Epithelial cell of prostate (primary cell): ENCODE results near the gene RARB.

Source experiments
- DNase-seq: peaks from one replicate; pipeline ENCODE4 v3.0.0-alpha.2; 2011; ENCODE audit warnings: low read depth, low spot score
- H3K27ac ChIP-seq: fragments of 450-650 bp; 2 replicates; pipeline ENCODE4 v1.5.1; 2017; ENCODE audit warnings: mild to moderate bottlenecking

The RARB gene

DNA sequence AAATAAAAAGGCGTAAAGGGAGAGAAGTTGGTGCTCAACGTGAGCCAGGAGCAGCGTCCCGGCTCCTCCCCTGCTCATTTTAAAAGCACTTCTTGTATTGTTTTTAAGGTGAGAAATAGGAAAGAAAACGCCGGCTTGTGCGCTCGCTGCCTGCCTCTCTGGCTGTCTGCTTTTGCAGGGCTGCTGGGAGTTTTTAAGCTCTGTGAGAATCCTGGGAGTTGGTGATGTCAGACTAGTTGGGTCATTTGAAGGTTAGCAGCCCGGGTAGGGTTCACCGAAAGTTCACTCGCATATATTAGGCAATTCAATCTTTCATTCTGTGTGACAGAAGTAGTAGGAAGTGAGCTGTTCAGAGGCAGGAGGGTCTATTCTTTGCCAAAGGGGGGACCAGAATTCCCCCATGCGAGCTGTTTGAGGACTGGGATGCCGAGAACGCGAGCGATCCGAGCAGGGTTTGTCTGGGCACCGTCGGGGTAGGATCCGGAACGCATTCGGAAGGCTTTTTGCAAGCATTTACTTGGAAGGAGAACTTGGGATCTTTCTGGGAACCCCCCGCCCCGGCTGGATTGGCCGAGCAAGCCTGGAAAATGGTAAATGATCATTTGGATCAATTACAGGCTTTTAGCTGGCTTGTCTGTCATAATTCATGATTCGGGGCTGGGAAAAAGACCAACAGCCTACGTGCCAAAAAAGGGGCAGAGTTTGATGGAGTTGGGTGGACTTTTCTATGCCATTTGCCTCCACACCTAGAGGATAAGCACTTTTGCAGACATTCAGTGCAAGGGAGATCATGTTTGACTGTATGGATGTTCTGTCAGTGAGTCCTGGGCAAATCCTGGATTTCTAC lies at the start of gene RARB:
RARB (plus strand) TSS at position 322 of the 847 bp plus-strand sequence; CDS start at position 791, 469 bp downstream.
- peak; percentile 60 for DNase-seq
- peak within 1 kb of the TSS; percentile 73 for H3K27ac ChIP-seq

GRCh38 chr3:25378786-25379311 lies 49.2 kb upstream of the RARB start:
- DNase-seq, result no peak
- H3K27ac ChIP-seq, result no peak overlapping the region

DNA sequence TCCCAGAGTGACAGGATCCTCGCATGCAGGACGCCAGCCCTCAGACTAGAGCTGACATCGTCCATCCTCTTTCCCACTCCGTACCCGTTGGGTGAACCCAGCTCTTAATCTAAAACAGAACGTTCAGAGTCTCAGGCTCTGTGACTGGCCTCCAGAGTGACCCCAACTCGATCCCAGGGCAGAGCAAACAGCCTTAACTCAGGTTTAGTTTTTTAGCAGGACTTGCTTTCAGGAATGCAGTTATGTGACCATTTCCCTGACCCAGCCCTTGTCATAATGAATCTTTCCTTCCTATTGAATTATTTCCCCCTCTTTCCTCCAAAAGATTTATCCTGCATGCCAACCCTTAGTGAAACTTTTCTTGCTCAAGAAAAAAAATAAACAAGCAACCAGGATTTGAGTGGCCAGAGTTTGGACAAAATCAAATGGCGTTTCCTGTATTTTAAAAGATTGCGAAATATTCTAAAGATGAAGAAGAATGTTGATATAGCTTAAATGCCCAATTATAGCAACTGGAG lies 47.8 kb upstream of the RARB start:
- DNase-seq, result no peak
- no peak overlapping the region for H3K27ac ChIP-seq

DNA sequence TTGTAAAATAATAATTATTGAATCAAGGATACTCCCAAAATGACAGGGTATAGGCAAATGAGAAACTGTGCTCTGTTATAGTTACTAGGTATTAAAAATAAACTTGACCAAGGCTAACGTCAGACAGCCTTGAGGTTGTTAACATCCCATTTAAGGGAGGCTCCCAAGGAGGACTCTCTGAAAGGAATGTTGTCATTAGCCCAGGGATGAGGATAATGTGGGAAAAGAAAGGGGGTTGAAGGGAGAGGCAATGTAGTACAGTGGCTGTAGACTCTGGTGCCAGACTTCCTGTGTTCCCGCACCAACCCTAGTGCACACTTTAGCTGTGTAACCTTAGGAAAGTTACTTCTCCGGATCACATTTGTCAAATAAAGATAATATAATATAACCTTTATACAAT lies 47.0 kb upstream of the RARB start:
- no peak for DNase-seq
- no peak overlapping the region for H3K27ac ChIP-seq

DNA sequence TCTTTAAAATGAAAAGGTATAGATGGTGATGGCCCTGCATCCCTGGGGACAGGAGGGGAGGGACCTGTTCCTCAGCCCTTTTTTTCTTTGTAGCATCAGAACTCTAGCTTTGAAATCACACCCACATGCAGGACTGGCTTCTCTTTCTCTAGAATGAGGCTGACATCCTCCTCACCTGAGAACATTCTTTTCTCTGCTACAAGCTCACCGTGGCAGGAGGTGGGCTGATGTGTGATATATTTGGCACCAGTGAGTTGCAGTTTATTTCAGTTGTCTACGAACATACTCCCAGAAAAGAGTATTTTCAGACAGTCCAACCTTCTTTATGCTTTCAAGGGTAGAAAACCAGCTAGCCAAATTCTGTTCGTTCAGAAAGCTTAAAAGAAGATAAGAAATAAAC lies 43.6 kb upstream of the RARB start:
- DNase-seq, result no peak
- H3K27ac ChIP-seq, result no peak overlapping the region

- H3K27ac ChIP-seq, result no peak overlapping the region
- no peak for DNase-seq
These were observed 42.1 kb upstream of the RARB start for GRCh38 chr3:25385807-25386460.

DNA sequence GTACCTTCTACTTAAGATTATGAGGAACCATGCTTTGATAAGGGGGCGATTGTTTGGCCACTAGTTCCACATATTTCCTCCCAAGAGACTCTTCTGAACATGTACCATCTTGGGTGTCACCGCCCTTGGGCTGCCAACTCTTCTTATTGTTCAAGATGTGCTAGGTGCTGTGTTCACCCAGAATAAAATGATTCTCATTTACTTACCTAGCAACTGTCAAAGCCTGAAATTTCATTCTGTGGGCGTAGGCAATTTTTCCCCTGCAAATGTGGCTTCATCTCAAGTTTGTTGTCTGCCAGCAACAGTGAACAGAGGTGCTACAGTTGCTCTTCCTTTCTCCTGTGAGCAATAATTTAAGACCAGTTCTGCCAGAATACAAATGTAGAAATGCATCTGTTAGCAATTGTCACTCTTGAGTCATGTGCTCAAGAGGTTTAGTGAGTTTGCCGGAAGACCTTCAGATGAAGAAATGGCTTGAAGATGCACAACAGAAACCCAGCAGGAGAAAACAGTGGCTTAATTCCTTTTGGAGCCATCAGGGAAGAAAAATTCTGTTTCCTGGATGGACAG lies 41.3 kb upstream of the RARB start:
- H3K27ac ChIP-seq, result no peak overlapping the region
- no peak for DNase-seq

DNA sequence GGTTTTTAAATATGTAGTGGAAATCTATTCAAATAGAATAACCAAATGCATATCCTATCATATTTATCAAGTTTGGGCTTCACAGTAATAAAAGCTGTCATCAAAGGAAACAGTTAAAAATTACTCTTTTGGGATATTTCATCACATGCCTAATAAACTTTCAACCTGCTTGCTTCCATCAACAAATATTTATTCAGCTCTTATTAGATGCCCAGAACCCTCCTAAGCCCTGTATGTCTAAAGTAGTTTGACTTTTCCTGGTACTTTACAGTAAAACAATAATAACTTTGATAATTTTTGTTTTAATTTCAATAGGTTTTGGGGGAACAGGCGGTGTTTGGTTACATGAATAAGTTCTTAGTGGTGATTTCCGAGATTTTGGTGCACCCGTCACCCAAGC lies 37.5 kb upstream of the RARB start:
- no peak for DNase-seq
- no peak overlapping the region for H3K27ac ChIP-seq

GRCh38 chr3:25396251-25396650 lies 31.8 kb upstream of the RARB start:
- no peak overlapping the region for H3K27ac ChIP-seq
- no peak for DNase-seq

GRCh38 chr3:25396686-25397085 lies 31.4 kb upstream of the RARB start:
- H3K27ac ChIP-seq, result peak overlapping the region; percentile 27
- DNase-seq, result peak; percentile 49

- peak overlapping the region; percentile 27 for H3K27ac ChIP-seq
- DNase-seq, result no peak
These were observed 30.9 kb upstream of the RARB start for GRCh38 chr3:25397150-25397549.

DNA sequence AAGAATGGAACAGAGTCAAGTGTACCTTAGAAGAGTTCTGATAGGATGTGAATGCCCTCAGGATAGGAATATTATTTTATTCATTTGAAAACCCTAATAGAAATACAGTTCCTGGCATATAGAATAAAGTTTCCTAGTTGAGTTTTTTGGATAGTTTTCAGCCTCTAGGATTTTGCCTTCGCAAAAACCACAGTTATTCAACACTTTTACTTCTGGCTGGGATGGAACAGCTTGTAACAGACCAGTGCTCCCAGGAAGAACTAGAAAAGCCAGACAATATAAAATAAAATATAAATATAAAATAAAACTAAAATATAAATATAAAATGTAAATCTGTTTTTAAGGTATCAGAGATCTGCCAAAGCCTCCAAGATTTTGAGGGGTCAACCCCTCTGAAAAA lies 27.5 kb upstream of the RARB start:
- no peak overlapping the region for H3K27ac ChIP-seq
- DNase-seq, result no peak

DNA sequence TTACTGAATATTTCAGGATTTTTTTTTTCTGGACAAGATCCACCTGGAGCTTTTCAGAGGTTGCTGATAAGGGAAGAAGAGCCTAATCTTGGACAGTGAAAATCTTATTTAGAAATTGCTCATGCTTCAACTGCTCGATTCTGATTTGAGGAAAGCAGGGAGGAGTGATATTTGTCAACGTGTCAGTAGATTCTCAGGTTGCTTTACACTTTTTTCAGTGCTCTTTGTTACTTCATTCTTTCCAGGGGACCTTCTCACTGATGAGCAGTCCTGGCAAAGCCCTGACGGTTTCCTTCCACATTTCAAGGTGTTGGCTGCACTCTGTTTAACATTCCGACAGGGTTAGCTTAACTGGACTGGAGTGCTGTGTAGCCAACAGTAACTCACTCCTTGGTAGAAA lies 24.1 kb upstream of the RARB start:
- DNase-seq, result no peak
- H3K27ac ChIP-seq, result no peak overlapping the region

DNA sequence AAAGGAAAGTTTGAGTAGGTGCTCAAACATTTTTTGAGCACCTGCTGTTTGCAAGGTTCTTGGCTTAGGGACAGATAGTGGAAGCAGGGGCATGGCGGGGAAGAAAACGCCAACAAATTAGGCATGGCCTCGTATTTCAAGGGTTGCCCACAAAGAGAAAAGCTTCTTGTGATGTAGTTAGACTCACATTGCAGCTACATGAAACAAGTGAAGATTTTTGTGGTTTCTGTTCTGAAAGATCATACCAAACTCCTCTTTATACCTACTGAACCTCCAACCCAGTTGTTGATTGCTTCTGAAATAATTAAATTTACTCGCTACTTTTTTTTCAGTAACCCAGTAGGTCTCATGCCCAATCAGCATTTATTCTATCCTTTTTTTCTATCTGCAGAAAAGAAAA lies 23.5 kb upstream of the RARB start:
- no peak for DNase-seq

DNA sequence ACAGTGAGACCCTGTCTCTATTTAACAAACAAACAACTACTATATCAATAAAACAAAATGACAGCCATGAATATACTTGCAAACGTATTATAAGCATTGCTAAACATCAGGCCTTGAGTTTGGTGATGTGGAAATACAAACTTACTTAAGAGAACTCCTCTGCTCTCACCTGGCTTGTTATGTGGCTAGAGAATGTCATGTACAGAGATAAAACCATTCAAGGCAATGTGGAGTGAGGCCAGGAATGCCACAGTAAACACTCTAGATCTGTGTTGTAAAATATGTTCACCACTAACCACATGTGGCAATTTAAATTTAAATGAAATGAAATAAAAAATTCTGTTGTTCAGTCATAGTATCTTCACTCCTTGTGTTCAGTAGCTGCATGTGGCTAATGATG lies 22.7 kb upstream of the RARB start:
- DNase-seq, result no peak
- H3K27ac ChIP-seq, result no peak overlapping the region

More for the DNA sequence above, 23.5 kb upstream of the RARB start:
- no peak overlapping the region for H3K27ac ChIP-seq

DNA sequence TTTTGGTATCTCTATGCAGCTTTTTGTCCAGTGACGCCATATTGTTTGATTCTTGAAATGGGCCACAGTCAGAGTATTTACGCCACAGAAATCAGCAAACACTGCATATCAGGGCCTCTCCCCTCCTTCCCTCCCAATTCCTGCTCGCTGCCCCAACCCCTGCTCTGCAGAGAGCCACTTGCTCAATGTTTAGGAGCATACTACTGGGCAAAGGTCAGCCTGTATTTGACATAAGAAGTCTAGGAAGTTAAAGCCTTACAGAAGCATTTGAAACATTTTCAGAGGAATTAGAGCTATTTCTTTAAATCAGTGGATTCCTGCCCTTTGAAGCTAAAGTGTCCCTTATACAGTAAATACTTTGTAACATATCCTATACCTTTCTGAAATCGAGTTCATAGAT lies 17.4 kb upstream of the RARB start:
- no peak overlapping the region for H3K27ac ChIP-seq
- no peak for DNase-seq

DNA sequence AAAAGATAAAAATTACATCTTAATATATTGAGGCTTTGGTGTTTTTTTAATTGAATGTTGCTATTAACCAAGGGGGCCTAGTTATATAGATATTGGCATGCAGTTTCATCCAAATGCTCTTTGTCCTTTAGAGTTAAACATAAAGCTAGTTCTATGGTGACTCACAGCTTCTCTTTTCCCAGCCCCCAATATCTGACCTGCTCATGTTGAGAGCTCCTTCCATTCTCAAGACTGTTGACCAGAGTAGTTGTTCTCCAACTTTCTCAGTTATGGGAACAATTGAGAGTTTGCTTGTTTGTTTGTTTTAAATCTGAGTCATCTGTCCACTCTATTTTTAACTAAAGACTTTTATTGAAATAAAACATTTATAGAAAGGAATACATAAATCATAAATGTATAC lies 15.8 kb upstream of the RARB start:
- no peak for DNase-seq
- H3K27ac ChIP-seq, result no peak overlapping the region

GRCh38 chr3:25416176-25416575 lies 11.9 kb upstream of the RARB start:
- DNase-seq, result no peak
- H3K27ac ChIP-seq, result no peak overlapping the region

- DNase-seq, result no peak
- H3K27ac ChIP-seq, result no peak overlapping the region
These were observed 9.5 kb upstream of the RARB start for GRCh38 chr3:25418596-25418995.

DNA sequence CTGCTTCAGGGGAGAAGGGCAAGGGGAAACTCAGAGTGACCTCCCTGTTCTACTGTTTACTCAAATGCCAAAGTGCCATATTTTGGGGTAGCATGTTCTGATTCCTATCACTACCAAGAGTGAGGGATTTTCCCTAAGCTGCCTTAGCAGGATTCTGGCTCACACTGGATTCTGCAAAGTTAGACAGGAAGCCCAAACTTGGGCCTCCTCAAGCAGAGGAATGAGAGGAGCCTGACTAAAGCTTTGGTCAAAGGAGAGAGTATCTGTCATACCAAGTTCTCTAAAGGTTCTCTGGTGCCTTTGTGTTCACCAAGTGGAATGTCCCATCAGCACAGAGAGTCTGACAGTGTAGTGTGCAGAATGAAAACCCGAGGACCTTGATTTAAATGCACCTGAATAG lies 8.8 kb upstream of the RARB start:
- DNase-seq, result no peak
- no peak overlapping the region for H3K27ac ChIP-seq

DNA sequence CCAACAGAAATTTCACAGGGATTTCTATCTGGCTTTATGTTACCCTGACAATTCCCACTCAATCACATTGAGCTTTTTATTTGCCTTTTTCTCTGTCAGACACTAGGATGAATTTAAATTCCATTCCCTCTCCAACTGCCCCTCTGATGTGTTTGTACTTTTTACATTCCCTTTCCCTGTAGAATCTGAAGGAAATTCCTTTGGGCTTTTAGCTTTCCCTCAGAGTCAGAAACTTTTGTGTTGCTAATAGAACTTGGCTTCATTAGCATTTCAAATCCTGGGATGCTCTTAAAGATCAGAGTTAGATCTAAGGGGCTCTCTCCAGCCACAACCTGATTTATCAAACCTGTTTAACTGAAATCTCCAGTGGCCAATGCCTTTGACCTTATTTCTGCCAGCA lies 7.9 kb upstream of the RARB start:
- no peak for DNase-seq
- H3K27ac ChIP-seq, result peak overlapping the region; percentile 59
